H9 (cell line): ENCODE data around the gene STAC2. TPM values are rescaled to one million over a fixed set of nuclear protein-coding genes. Genes with fewer than 3 reads are reported as not detected.

ENCODE experiments used
- DNase-seq: peaks from one replicate; pipeline ENCODE4 v3.0.0-alpha.2; 2017
- H2AFZ ChIP-seq: one replicate; pipeline ENCODE4 v1.6.1; 2013; ENCODE audit warnings: mild to moderate bottlenecking, low read length, control low read depth, moderate library complexity
- H2AK5ac ChIP-seq: 2 replicates; pipeline ENCODE4 v1.6.1; 2013; ENCODE audit warnings: low read length, control low read depth, mixed read lengths; ENCODE audit not compliant: insufficient read length
- H2BK120ac ChIP-seq: one replicate; pipeline ENCODE4 v1.6.1; 2013; ENCODE audit warnings: low read depth, mild to moderate bottlenecking, low read length, control low read depth, inconsistent platforms; ENCODE audit not compliant: poor library complexity, severe bottlenecking
- H2BK12ac ChIP-seq: 2 replicates; pipeline ENCODE4 v1.6.1; 2013; ENCODE audit warnings: low read length, control low read depth, mixed read lengths, low read depth; ENCODE audit not compliant: insufficient read length
- H2BK15ac ChIP-seq: 2 replicates; pipeline ENCODE4 v1.6.1; 2013; ENCODE audit warnings: low read depth, low read length, control low read depth
- H2BK20ac ChIP-seq: one replicate; pipeline ENCODE4 v1.6.1; 2013; ENCODE audit warnings: low read depth, mild to moderate bottlenecking, low read length, control low read depth, inconsistent platforms; ENCODE audit not compliant: poor library complexity, severe bottlenecking
- H2BK5ac ChIP-seq: 2 replicates; pipeline ENCODE4 v1.6.1; 2013; ENCODE audit warnings: low read length, control low read depth, mixed read lengths; ENCODE audit not compliant: insufficient read length
- H3K14ac ChIP-seq: 2 replicates; pipeline ENCODE4 v1.6.1; 2013; ENCODE audit warnings: low read length, control low read depth; ENCODE audit not compliant: insufficient read depth
- H3K18ac ChIP-seq: 2 replicates; pipeline ENCODE4 v1.6.1; 2013; ENCODE audit warnings: low read depth, mild to moderate bottlenecking, mixed read lengths, low read length, control low read depth; ENCODE audit not compliant: insufficient read length
- H3K23ac ChIP-seq: 2 replicates; pipeline ENCODE4 v1.6.1; 2013; ENCODE audit warnings: low read length, control low read depth, mixed read lengths, low read depth; ENCODE audit not compliant: insufficient read length
- H3K23me2 ChIP-seq: 2 replicates; pipeline ENCODE4 v1.6.1; 2013; ENCODE audit warnings: low read depth, mild to moderate bottlenecking, mixed read lengths, low read length, control low read depth; ENCODE audit not compliant: insufficient read length, poor library complexity, severe bottlenecking
- H3K27ac ChIP-seq: 2 replicates; pipeline ENCODE4 v1.5.1; 2013; ENCODE audit warnings: low read length, control low read depth, mixed read lengths, low read depth; ENCODE audit not compliant: insufficient read length
- H3K27me3 ChIP-seq: 2 replicates; pipeline ENCODE4 v1.6.1; 2013; ENCODE audit warnings: low read length, control low read depth, inconsistent platforms; ENCODE audit not compliant: insufficient read depth
- H3K4ac ChIP-seq: 2 replicates; pipeline ENCODE4 v1.6.1; 2013; ENCODE audit warnings: low read depth, mild to moderate bottlenecking, control low read depth, inconsistent platforms, low read length, moderate library complexity
- H3K4me1 ChIP-seq: 2 replicates; pipeline ENCODE4 v1.6.1; 2013; ENCODE audit warnings: low read length, control low read depth, inconsistent platforms; ENCODE audit not compliant: insufficient read depth
- H3K4me2 ChIP-seq: 2 replicates; pipeline ENCODE4 v1.6.1; 2013; ENCODE audit warnings: low read length, control low read depth, mixed read lengths; ENCODE audit not compliant: insufficient read length, insufficient read depth
- H3K56ac ChIP-seq: 2 replicates; pipeline ENCODE4 v1.6.1; 2013; ENCODE audit warnings: low read depth, mild to moderate bottlenecking, mixed read lengths, low read length, control low read depth; ENCODE audit not compliant: insufficient read length
- H3K79me1 ChIP-seq: 2 replicates; pipeline ENCODE4 v1.6.1; 2013; ENCODE audit warnings: low read depth, mild to moderate bottlenecking, moderate library complexity, low read length, control low read depth, inconsistent platforms; ENCODE audit not compliant: insufficient read depth, poor library complexity, severe bottlenecking
- H3K79me2 ChIP-seq: 2 replicates; pipeline ENCODE4 v1.6.1; 2013; ENCODE audit warnings: low read length, control low read depth, inconsistent platforms; ENCODE audit not compliant: insufficient read depth
- H3K9ac ChIP-seq: 2 replicates; pipeline ENCODE4 v1.6.1; 2013; ENCODE audit warnings: low read length, control low read depth, mixed read lengths; ENCODE audit not compliant: insufficient read length; ENCODE audit errors: extremely low read depth
- H3K9me3 ChIP-seq: one replicate; pipeline ENCODE4 v1.6.1; 2013; ENCODE audit warnings: low read depth, low read length, inconsistent platforms; ENCODE audit not compliant: control insufficient read depth
- H3T11ph ChIP-seq: one replicate; pipeline ENCODE4 v1.6.1; 2013; ENCODE audit warnings: mild to moderate bottlenecking, low read length, control low read depth, inconsistent platforms
- H4K20me1 ChIP-seq: one replicate; pipeline ENCODE4 v1.6.1; 2013; ENCODE audit not compliant: control insufficient read depth, insufficient read length, insufficient read depth
- H4K5ac ChIP-seq: 2 replicates; pipeline ENCODE4 v1.6.1; 2013; ENCODE audit warnings: low read depth, mild to moderate bottlenecking, mixed read lengths, low read length, control low read depth; ENCODE audit not compliant: insufficient read length
- H4K8ac ChIP-seq: replicated peaks from 2 replicates; pipeline ENCODE4 v1.6.1; 2013; ENCODE audit warnings: low read length, control low read depth, mixed read lengths, low read depth; ENCODE audit not compliant: insufficient read length
- H4K91ac ChIP-seq: 2 replicates; pipeline ENCODE4 v1.6.1; 2013; ENCODE audit warnings: low read depth, mild to moderate bottlenecking, moderate library complexity, mixed read lengths, low read length, control low read depth; ENCODE audit not compliant: insufficient read length
- H3K27ac Mint-ChIP-seq, 3 experiments: 2 replicates in 2 of 3; 3 replicates in 1 of 3; pipeline ENCODE4 v1.8.0; 2020 to 2021; ENCODE audit warnings: mixed read lengths in 3 of 3, mild to moderate bottlenecking in 1 of 3, moderate library complexity in 1 of 3
- H3K27me3 Mint-ChIP-seq: 2 replicates; pipeline ENCODE4 v1.8.0; 2021; ENCODE audit warnings: low read depth, mild to moderate bottlenecking, moderate library complexity, mixed read lengths
- H3K36me3 Mint-ChIP-seq, 3 experiments: 2 replicates in 2 of 3; 3 replicates in 1 of 3; pipeline ENCODE4 v1.8.0; 2020 to 2021; ENCODE audit warnings: low read depth in 3 of 3, mixed read lengths in 3 of 3; ENCODE audit not compliant: insufficient read depth in 1 of 3
- H3K4me1 Mint-ChIP-seq, 2 experiments: 2 replicates each; pipeline ENCODE4 v1.8.0; 2020; ENCODE audit warnings: mixed read lengths in 2 of 2
- H3K4me3 Mint-ChIP-seq, 2 experiments: 2 replicates in 1 of 2; 3 replicates in 1 of 2; pipeline ENCODE4 v1.8.0; 2020 to 2021; ENCODE audit warnings: mild to moderate bottlenecking in 2 of 2, mixed read lengths in 2 of 2, moderate library complexity in 1 of 2
- H3K9me3 Mint-ChIP-seq, 2 experiments: 2 replicates in 1 of 2; 3 replicates in 1 of 2; pipeline ENCODE4 v1.8.0; 2020; ENCODE audit warnings: mild to moderate bottlenecking in 2 of 2, mixed read lengths in 2 of 2, moderate library complexity in 1 of 2
- WGBS: extraction: QIAGEN DNeasy Blood & Tissue Kit; methylation state at CpG from one replicate; pipeline ENCODE4 v1.1.7; 2013; ENCODE audit warnings: missing lambda C conversion rate, low lambda C conversion rate, mixed read lengths; ENCODE audit not compliant: insufficient read length; ENCODE audit errors: extremely low coverage; 5-methylcytosine and 5-hydroxymethylcytosine counted together
- total RNA-seq: library from RNA; stranded (reverse); gene quantifications from 2 replicates; pipeline ENCODE4 v1.2.1, GENCODE V29; 2021
- TF ChIP-seq, protein P1 (sequence below): fragments of 200-600 bp; sonication (generic); conservative IDR thresholded peaks from 3 replicates; pipeline ENCODE4 v1.8.0; 2021; ENCODE audit warnings: antibody characterized with exemption, mild to moderate bottlenecking

The STAC2 gene
- total RNA-seq, 1 experiment from 2014 or later: 2.5 TPM

GRCh38 chr17:39224778-39225307, 902 bp downstream of the STAC2 start:
- no peaks in the 10 kb centered on the region for H3K9me3 Mint-ChIP-seq
- DNase-seq: no peak

More at GRCh38 chr17:39224778-39225307, 902 bp downstream of the STAC2 start:
- Histone ChIP-seq H3K14ac (no peak overlapping the region; the same call in 1 of the 2 replicates), H3T11ph (no peak overlapping the region), H4K20me1 (no peaks in the 10 kb centered on the region), H2BK20ac (no peak overlapping the region), H2BK15ac (no peak overlapping the region), H3K27me3 (peaks cover 17% of the 10 kb centered on the region; the same call in 1 of the 2 replicates), H2AFZ (no peak overlapping the region), H3K56ac (no peak overlapping the region), H3K18ac (no peak overlapping the region), H4K91ac (no peak overlapping the region), H3K79me1 (no peaks in the 10 kb centered on the region), H3K4me1 (no peaks in the 10 kb centered on the region), H2BK12ac (no peak overlapping the region), H4K8ac (no peak overlapping the region), H3K79me2 (no peaks in the 10 kb centered on the region), H2BK5ac (no peak overlapping the region), H2BK120ac (no peak overlapping the region), H3K27ac (no peak overlapping the region), H3K9ac (no peak overlapping the region), H3K9me3 (no peaks in the 10 kb centered on the region), H3K4me2 (peak overlapping the region; percentile 44), H3K23ac (no peak overlapping the region), H3K4ac (no peak overlapping the region), H4K5ac (no peak overlapping the region), H2AK5ac (no peak overlapping the region), H3K23me2 (peaks cover 13% of the 10 kb centered on the region)
- Mint-ChIP-seq H3K4me3 (peak overlapping the region; percentile 68 to 93), H3K27ac (no peak overlapping the region), H3K27me3 (peaks cover 69% of the 10 kb centered on the region), H3K36me3 (no peaks in the 10 kb centered on the region), H3K4me1 (peaks cover 17 to 21% of the 10 kb centered on the region in 2 experiments)
- TF ChIP-seq, protein P1, sequence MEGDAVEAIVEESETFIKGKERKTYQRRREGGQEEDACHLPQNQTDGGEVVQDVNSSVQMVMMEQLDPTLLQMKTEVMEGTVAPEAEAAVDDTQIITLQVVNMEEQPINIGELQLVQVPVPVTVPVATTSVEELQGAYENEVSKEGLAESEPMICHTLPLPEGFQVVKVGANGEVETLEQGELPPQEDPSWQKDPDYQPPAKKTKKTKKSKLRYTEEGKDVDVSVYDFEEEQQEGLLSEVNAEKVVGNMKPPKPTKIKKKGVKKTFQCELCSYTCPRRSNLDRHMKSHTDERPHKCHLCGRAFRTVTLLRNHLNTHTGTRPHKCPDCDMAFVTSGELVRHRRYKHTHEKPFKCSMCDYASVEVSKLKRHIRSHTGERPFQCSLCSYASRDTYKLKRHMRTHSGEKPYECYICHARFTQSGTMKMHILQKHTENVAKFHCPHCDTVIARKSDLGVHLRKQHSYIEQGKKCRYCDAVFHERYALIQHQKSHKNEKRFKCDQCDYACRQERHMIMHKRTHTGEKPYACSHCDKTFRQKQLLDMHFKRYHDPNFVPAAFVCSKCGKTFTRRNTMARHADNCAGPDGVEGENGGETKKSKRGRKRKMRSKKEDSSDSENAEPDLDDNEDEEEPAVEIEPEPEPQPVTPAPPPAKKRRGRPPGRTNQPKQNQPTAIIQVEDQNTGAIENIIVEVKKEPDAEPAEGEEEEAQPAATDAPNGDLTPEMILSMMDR: no peak
- no CpG with 5 or more reads among the region's 68 CpGs for WGBS
